LoVo (cell line): Measurements from ENCODE around the gene LRRC38.
A peak's percentile ranks its signal among the peaks of the same experiment; 100 is the strongest.
"Not testable (repeated sequence)": the region's sequence is repeated elsewhere in the genome, so short reads cannot be mapped to it uniquely, and the experiment has no call there.

ENCODE experiments used
- DNase-seq: peaks from one replicate; pipeline ENCODE4 v3.0.0-alpha.2; 2016; ENCODE audit warnings: low spot score

Gene LRRC38

GRCh38 chr1:13462682-13463081 is 51.1 kb downstream of the LRRC38 start:
- DNase-seq = no peak

DNA sequence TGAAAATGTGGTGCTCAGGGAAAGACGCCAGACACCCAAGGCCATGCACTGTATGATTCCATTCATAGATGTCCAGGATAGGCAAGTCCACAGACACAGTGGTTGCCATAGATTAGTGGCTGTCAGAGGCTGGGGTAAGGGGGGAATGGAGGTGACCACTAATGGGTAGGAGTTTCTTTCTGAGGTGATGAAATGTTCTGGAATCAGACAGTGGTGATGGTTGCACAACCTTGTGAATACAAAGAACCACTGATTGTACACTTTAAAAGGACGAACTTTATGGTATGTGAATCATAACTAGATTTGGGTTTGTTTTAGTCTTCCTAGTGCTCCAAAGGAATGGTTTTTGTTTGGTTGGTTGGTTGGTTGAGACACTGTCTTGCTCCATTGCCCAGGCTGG is 51.8 kb downstream of the LRRC38 start:
- DNase-seq = no peak

DNA sequence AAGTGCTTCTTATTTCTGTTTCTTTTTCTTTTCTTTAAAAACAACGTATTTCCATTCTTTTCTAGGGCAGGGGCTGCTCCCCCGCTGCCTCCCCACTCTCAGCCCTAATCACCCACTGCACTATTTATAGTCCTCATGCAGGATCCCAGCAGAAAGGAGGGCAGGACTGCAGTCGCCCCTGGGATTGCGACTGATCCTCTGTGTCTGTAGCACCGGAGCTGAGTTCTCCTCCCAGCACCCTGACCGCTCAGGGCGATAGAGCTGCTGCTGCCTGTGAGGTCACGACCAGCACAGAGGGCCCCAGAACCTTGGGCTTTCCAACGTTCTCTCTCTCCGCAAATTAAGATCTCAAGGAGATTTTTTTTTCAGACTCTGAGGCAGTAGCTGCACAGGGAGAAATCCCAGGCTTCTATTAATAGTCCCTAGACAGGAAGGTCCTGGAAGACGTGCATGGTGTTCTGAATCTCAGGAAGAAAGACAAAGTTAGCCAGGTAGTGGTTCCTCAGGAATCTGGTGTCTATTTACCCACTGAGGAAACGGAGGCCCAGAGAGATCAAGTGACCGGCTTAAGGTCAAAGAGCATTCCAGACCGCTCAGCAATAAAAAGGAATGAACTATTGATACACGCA is 56.8 kb downstream of the LRRC38 start:
- DNase-seq = no peak

GRCh38 chr1:13451399-13451965 is 62.3 kb downstream of the LRRC38 start:
- no peak for DNase-seq

GRCh38 chr1:13450204-13450603 is 63.6 kb downstream of the LRRC38 start:
- peak; percentile 22 for DNase-seq

- DNase-seq = no peak
Measured at GRCh38 chr1:13443335-13443979, 70.3 kb downstream of the LRRC38 start.

DNA sequence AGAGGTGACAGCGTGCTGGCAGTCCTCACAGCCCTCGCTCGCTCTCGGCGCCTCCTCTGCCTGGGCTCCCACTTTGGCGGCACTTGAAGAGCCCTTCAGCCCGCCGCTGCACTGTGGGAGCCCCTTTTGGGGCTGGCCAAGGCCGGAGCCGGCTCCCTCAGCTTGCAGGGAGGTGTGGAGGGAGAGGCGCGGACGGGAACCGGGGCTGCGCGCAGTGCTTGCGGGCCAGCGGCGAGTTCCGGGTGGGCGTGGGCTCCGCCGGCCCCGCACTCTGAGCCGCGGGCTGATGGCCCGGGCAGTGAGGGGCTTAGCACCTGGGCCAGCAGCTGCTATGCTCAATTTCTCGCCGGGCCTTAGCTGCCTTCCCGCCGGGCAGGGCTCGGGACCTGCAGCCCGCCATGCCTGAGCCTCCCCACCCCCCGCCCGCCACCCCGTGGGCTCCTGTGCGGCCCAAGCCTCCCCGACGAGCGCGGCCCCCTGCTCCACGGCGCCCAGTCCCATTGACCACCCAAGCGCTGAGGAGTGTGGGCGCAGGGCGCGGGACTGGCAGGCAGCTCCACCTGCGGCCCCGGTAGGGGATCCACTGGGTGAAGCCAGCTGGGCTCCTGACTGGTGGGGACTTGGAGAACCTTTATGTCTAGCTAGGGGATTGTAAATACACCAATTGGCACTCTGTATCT is 74.6 kb downstream of the LRRC38 start:
- DNase-seq = not testable (repeated sequence)

GRCh38 chr1:13435458-13435857 is 78.3 kb downstream of the LRRC38 start:
- DNase-seq = no peak

DNA sequence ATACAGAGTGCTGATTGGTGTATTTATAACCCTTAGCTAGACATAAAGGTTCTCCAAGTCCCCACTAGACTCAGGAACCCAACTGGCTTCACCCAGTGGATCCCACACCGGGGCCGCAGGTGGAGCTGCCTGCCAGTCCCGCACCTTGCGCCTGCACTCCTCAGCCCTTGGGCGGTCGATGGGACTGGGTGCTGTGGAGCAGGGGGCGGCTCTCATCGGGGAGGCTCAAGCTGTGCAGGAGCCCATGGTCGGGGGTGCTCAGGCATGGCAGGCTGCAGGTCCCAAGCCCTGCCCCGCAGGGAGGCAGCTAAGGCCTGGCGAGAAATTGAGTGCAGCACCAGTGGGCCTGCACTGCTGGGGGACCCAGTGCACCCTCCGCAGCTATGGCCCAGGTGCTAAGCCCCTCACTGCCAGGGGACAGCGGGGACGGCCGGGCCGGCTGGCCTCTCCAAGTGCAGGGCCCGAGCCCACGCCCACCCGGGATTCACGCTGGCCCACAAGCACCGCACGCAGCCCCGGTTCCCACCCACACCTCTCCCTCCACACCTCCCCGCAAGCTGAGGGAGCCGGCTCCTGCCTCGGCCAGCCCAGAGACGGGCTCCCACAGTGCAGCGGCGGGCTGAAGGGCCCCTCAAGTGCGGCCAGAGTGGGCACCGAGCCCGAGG is 80.0 kb downstream of the LRRC38 start:
- DNase-seq = not testable (repeated sequence)

GRCh38 chr1:13432251-13432650 is 81.6 kb downstream of the LRRC38 start:
- DNase-seq = no peak

- DNase-seq = no peak
Measured at GRCh38 chr1:13430495-13430894, 83.3 kb downstream of the LRRC38 start.
